ENCODE data around the gene KBTBD12.

KBTBD12 gene

GRCh38 chr3:128036119-128036518 is 121.1 kb downstream of the KBTBD12 start:
- no peaks in the 10 kb centered on the region for H3K4me1 ChIP-seq (ENCODE audit: control insufficient read depth in 1 of 2, insufficient read depth in 2 of 2, low read length in 2 of 2)
- no peaks in the 10 kb centered on the region for H3K9me3 ChIP-seq (ENCODE audit: control insufficient read depth in 1 of 2, low read length in 2 of 2)
- H3K4me3 ChIP-seq (ENCODE audit: low read depth in 1 of 2, low read length in 2 of 2): no peak overlapping the region
- no peak overlapping the region for H3K27ac ChIP-seq (ENCODE audit: low read depth, low read length)
- no peak overlapping the region for H3K9ac ChIP-seq (ENCODE audit: low read depth in 1 of 2, low read length in 2 of 2)
- H3K27me3 ChIP-seq (ENCODE audit: control insufficient read depth in 1 of 2, insufficient read depth in 2 of 2, low read length in 2 of 2): peaks cover 0 to 14% of the 10 kb centered on the region in 2 donors
- H3K36me3 ChIP-seq (ENCODE audit: control insufficient read depth in 1 of 2, insufficient read depth in 2 of 2, low read length in 2 of 2): no peaks in the 10 kb centered on the region
